HG03045 (cell line): ENCODE measurements around the gene MED12L.
A peak's percentile ranks its signal among the peaks of the same experiment; 100 is the strongest.
"Not testable (repeated sequence)": the region's sequence is repeated elsewhere in the genome, so short reads cannot be mapped to it uniquely, and the experiment has no call there.

ENCODE experiments used
- ATAC-seq: cut with Tn5 transposase; IDR thresholded peaks from one replicate; pipeline ENCODE4 v1.9.1; 2021; ENCODE audit warnings: mild to moderate bottlenecking, moderate library complexity; ENCODE audit not compliant: unreplicated experiment

Gene MED12L

DNA sequence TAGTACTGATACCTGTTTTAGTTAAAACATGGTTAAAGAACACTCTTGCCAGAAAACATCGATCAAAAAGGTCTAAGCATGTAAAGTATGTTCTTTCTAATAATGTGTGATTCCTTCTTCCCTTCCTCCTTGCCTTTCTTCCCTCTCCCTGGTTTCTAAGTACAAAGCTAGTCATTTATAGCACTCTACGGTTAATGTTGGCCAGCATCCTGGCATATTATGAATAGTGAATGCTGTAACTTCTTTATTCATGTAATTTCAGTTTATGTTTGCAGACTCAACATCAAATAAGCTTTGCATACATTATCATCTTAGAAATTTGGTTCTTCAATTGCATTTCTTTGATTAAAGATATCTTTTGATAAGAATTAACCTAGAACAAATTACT is 272.0 kb downstream of the MED12L start:
- ATAC-seq = no peak

DNA sequence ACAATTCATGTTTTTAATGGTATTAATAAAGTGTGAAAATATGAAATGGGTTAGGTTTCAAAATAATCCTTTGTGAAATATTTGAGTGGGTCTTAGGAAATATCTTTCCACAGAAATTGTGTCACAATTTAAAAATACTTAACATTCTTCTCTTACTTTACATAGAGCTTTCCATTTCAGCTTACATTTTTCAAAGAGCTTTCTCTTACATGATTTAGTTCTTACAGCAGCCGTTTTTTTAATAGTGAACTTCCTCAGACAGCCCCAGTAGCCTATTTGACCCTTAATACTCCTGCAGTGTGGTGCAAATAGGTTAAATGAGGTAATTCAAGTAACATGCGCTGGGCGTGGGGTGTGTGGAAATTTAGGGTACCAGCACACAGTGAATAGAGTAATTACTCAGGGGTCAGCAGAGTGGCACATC is 277.3 kb downstream of the MED12L start:
- no peak for ATAC-seq

DNA sequence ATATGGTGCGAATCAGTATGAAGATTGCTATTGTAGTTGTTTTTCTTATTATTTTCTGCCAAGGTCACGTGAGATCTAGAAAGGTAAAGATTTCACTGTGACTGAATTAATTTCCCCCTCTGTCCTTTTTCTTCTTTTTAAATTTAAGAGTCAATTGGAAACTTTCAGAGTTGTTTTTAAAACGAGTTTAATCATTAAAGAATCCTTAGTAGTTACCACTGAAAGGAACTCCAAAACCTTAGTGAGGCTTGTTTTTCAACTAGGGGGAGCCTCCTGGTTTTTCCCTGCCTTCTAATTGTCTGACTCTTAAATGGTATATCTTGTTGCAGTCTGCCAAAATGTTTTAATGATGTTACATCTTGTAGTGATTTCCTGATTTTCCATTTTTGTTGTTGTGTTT is 281.5 kb downstream of the MED12L start:
- ATAC-seq = no peak

DNA sequence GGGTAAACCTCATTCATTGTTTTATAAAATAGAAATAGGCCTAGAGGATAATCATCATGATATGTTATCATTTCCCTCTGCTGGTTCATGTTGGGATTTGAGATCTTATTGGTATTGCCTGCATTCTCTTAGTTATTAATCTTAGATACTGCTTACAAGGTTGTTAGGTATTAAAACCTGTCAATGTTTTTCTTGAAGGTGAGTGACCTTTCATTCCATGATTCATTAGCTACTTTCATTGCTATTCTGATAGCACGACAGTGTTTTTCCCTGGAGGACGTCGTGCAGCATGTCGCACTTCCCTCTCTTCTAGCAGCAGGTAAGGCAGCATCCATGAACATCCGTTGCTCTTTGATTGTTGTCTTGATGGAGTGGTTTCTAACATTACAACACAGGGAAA is 282.0 kb downstream of the MED12L start:
- no peak for ATAC-seq

DNA sequence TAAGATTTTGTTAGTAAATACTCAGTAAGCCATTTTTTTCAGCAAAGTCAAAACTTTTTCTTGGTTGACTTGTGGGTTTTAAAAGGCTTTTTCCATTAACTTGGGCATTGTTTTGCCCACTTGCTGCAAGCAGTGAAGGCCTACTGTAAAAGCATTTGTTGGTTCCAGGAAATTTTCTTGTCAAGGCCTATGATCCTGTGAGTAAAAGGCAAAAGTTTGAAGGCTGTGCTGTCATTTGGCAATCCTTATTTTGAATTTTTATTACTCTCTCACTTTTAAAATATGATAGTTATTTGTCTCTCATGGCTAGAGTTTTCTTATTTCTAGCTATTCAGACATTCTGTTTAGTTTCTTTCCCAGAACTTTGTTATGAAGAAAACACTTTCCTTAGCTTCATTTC is 286.1 kb downstream of the MED12L start:
- ATAC-seq = no peak

DNA sequence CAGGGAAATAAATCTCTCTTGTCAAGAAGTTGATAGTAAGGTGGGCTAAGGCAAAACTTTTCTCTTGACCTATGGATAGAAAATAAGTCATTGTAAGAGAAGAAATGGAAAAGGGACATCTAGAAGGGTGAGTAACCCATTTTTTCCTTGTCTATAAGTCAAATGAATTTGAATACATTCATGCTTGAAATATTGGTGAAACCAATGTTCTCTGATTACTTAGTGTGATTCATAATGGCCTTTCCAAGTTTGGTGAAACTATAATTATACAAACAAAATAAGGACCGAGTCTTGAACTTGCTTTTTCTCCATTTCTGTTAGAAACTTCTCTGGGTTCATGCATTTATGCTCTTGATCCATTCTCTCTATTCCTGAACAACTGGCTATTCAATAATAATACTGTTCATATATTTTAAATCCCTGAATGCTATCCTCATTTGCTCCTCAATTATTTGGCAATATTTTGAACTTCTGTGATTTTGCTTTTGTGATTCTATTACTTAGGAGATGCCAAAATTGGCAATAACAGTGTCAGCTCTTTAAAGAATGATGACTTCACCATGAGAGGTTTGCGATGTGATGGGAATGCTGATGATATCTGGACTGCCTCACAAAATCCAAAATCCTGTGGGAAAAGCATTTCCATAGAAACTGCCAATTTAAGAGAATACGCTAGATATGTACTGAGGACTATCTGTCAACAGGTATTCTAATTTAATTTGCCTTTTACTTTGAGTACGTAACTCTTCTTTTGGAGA is 286.8 kb downstream of the MED12L start:
- no peak for ATAC-seq

DNA sequence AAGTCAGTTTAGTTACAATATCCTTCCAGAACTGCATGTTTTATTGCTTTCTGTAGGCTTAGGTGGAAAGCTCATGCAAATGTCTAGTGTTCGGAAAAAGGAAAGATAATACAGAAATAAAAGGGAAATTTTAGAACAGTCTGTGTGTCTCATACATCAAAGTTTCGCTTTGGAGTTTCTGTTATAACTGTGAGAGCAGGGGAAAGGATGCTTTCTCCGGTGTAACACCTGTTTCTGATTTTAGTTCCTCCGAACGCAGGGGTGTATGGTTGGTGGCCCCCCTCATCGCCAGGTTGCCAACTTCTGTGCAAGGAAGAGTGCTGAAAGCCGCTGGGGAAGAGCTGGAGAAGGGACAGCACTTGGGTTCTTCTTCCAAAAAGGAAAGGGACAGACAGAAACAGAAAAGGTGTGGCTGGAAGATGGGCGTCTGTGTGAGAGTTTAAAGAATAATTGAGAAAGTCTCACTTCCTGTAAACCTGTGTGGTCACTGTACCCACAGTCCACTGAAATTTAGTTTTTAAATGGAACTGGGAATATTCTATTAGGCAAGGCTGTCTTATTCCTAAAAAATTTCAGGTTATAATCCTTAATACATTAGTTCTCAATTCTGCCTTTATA is 292.4 kb downstream of the MED12L start:
- ATAC-seq = no peak

DNA sequence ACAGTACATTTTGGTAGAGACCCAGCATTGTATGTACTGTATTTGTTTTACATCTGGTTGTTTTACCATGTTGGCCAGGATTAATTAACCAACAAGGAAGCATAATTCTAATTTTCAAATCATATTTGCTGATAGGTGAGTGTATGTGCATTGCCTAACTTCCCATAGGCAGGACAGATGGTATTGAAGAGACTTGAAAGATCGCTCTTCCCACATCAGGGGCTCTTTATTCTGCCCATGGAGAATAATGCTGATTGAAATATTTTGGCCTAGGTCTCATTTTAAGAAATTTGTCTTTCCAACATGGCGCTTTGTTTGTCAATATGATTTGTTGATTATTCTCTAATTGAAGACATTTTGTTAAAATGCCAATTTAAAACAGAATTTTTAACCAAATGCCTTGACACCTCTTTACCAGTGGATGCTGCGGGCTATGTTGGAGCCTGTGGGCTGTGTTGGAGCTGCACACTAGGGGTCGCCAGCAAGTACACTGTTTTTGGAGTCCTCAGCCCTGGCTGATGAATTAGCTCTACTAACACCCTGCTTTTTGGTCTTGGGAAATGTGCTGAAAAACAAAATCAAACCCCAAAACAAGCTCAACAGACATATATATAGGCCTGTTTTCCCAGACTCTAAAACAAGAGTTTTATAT is 293.7 kb downstream of the MED12L start:
- ATAC-seq = no peak

DNA sequence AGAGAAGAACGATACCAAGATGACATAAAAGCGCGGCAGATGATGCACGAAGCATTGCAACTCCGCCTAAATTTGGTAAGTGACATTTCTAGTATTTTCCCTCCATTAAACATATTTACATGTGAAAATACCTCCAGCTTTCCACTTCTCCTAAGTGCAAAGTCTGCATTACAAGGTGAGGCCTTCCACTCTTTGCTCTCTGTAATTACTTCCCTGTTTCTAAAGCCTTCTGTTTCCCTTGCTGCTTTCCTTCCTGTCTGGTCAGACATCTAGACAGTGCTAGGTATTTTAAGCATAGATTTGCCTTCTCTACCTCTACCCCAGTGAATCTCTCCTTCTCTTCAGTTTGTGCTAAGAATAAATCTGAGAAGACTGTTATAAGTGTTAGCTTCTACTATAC is 297.2 kb downstream of the MED12L start:
- ATAC-seq = no peak

DNA sequence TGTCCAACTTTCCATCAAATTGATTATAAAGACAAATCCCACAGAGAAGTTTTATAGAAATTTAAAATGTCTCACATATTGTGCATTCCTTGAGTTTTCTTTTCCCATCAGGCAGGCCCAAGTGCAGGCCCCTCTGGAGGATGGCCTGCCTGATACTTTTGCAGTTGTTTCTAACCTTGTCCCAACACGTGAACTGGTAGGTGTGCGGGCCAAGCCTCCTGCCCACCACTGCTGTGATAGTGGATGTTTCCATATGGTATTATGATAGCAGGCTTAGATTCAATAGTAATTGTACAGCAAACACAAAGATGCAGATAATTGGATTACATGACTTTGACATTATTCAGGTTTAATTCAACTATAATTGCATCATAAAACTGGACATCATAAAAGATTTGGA is 297.6 kb downstream of the MED12L start:
- no peak for ATAC-seq

DNA sequence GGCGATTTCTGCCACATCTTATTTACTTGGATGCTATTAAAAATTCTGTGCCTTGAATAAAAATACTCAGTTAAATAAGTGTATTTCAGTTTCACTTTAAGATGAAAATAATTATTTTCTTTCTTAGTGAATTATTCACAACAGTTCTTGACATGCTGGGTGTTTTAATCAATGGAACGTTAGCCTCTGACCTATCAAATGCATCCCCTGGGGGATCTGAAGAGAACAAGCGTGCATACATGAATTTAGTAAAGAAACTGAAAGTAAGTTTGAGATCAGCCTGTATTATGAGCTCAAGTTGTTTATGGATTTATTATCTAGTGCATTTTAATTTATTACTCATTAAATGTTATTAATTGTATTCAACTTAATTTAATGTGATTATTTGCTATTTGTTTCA is 298.5 kb downstream of the MED12L start:
- ATAC-seq = peak; percentile 33

DNA sequence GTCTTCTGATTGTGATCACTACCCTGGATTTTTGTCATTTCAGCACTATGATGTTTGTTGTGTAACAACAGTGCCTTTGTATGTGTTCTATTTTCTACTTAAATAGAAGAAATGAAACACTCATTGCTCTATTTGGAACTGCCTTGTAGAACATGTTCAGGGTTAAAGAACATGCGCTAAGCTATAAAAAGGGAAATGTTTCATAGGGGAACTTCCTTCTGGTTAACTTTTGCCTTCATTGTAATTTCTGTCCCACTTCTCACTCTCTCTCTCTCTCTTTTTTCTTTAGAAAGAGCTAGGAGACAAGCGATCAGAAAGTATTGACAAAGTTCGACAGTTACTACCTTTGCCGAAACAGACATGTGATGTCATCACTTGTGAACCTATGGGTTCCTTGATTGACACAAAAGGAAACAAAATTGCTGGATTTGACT is 299.3 kb downstream of the MED12L start, which contains the start of gene P2RY12:
Gene P2RY12 (minus strand): TSS at position 13 of the 434 bp plus-strand sequence. CDS start 45,908 bp downstream, outside the sequence.
- peak; percentile 28 for ATAC-seq

DNA sequence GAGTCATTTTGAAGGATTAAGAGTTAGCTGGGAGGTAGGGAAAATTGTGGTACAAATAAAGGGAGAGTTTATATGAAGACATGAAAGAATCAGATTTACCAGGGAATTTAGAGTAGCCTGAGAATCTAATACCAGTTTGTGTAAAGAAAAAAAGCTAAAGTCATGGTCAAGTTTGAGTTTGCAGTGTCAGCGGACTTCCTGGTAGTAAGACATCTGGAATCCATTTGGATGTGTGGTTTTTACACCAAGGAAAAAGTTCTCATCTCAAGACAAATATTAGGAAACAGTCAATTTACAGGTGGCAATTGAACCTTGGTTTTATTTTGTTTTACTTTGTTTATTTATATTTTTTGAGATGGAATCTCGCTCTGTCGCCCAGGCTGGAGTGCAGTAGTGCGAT is 300.6 kb downstream of the MED12L start:
- ATAC-seq = no peak

DNA sequence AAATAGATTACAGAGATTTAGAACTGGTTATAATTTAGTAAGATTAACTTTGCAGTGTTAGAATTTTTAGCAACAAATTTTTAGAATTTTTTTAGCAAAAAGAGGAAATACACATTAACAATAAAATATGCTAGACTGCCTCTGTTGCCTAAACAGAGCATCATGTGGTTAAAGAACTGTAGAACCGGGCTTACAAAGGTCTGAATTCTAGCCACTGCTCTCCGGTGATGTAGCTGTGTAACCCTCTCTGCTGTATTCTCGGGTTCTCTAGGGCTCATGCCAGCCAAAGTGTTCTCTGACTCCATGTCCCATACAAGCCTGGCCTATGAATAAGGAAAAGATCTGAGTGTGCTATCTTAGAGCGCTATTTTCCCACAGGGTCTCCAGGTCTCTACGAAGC is 302.0 kb downstream of the MED12L start:
- ATAC-seq = no peak

DNA sequence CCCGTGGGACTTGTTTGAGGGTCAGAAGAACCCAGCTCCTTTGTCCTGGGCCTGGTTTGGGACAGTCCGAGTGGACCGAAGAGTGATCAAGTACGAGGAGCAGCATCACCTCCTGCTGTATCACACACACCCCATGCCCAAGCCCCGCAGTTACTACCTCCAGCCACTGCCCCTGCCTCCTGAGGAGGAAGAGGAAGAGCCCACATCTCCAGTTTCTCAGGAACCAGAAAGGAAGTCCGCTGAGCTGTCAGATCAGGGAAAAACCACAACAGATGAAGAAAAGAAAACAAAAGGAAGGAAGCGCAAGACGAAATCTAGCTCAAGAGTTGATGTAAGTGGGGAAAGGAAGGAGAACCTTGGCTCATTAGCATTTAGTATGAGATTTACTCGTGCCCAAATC is 302.4 kb downstream of the MED12L start:
- ATAC-seq = no peak

DNA sequence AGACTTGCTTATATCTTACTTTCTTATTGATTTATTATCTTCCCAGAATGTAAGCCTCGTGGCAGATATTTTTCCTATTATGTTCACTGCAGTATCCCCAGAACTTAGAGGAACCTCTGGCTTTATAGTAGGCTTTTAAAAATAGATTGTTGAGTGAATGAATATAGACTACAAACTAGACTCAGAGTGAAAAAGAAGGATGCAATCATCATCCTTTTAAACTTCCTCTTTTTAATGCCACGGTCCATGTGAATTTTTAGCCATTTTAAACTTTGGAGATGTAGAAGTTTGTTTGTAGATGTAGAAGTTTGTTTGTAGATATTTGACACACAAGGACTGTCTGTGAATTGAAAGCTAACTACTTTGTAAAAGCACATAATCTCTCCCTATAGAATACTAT is 306.3 kb downstream of the MED12L start:
- no peak for ATAC-seq

DNA sequence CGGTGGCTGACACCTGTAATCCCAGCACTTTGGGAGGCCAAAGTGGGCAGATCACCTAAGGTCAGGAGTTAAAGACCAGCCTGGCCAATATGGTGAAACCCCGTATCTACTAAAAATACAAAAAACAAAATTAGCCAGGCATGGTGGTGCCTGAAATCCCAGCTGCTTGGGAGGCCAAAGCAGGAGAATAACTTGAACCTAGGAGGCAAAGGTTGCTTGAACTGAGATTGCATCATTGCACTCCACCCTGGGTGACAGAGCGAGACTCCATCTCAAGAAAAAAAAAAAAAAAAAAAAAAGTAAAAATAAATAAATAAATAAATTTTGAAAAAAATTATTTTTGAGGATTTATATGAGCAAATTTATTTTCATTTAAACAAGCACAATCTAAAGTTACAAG is 306.7 kb downstream of the MED12L start:
- not testable (repeated sequence) for ATAC-seq

DNA sequence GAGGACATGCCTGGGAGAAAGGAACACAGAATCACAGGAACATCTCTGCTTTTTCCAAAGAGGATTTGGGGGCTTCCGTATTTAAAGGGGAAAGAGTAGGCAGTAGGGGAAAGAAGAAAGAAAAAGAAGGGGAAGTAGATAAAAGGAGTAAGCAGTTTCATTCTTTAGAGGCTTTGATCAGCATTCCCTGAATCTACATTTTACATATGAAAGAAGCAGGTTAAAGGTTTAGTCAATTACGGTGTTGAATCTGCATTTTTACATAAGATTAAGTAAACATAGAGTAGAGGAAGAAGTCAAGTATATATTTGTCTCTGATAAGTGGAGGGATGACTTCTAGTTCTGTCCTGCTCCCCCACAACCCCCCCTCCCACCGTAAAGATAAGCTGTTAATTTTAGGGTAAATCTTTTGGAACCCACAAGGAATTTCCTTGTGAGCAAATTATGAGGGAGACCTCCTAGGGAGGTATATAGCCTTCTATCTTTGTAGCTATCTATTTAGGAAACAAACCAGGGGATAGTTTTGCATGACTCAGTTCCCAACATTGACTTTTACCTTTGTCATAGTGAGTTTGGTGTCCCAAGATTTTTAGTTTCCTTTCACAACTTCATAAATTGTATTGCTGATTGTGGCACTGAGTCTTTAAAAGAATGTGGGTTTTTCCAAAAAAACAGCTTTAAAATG is 307.8 kb downstream of the MED12L start:
- ATAC-seq = no peak

DNA sequence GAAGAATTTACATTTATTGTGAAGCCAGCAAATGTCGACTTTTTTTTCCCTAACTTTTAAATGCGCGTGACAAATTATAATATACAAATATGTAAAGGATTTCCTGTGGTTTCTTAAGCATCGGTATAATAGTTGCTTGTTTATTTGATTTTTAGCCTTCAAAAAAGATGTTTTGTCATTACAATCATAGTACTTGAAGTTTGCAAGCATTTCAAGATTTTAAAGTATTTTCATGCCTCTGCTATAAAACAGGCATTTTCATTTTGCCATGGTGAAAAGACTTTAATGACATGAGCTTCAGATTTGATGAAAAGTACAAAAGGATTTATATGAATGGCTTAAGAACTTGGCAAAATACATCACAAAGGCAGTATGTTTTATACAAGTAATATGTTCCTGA is 308.5 kb downstream of the MED12L start:
- ATAC-seq = no peak

DNA sequence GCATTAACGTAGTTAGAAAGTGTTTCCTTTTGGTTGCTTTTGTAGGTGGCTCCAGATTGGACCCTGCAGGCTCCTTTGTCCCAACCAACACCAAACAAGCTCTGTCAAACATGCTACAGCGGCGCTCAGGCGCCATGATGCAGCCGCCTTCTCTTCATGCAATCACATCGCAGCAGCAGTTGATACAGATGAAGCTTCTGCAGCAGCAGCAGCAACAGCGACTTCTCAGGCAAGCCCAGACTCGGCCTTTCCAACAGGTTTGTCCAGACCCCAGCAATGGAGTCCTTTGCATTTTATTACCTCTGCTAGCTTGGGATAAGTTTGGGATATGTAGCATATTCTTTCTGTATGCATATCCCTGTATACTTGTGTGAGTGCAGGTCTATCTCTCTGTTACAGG is 309.1 kb downstream of the MED12L start:
- no peak for ATAC-seq

DNA sequence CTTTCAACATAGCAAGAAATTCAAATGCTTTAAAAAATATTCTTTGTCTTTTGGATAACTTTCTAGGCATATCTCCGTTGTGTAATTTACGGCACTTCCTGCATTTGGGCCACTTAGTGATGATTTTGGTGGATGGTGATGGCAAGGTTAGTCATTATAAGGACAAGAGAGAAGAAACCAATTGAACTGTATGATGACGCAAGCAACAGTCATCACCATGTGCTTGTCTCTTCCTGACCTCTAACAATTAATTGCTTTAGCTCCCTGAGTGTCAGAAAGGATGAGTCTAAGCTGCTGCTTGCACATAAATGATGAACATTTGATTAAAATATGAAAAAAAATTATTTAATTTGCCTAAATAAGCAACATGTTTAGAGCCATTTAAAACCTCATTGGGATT is 310.3 kb downstream of the MED12L start:
- no peak for ATAC-seq

DNA sequence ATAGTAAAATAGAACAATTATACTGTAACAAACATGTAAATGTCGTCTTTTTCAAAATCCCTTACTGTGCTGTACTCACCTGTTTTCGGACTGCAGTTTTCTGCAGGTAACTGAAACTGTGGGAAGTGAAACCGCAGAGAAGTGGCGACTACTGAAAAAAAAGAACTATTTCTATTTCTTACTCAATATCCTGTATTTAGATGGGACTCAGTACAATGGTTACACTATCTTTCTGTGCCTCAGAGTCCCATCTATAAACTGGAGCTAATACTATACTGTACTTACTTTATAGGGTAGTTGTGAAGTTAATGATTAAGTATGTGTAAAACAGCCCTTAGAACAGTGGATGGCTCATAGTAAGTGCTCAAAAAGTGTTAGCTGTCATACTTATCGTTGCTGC is 313.4 kb downstream of the MED12L start:
- ATAC-seq = no peak
